Measurements from ENCODE around the gene FASLG.
"Not testable (repeated sequence)": the region's sequence is repeated elsewhere in the genome, so short reads cannot be mapped to it uniquely, and the experiment has no call there.

FASLG gene

GRCh38 chr1:172686143-172686542, 27.2 kb downstream of the FASLG start:
- H2BK15ac ChIP-seq (replicated peaks; ENCODE audit: low read depth) = no peak overlapping the region
- H2BK120ac ChIP-seq (ENCODE audit: low read depth, low read length) = no peak overlapping the region
- H3K4me3 ChIP-seq (ENCODE audit: low read length) = no peak overlapping the region
- no peak overlapping the region for H2BK5ac ChIP-seq (ENCODE audit: low read length)
- H3K9ac ChIP-seq (ENCODE audit: low read length) = no peak overlapping the region
- H3K4ac ChIP-seq (ENCODE audit: low read depth, low read length) = no peak overlapping the region
- no peak overlapping the region for H4K8ac ChIP-seq (ENCODE audit: low read depth, low read length)
- no peak overlapping the region for H3K4me2 ChIP-seq (ENCODE audit: low read length)
- H3K27ac ChIP-seq (ENCODE audit: low read depth, low read length) = no peak overlapping the region
- no peak for DNase-seq
- no peak overlapping the region for H3K56ac ChIP-seq (ENCODE audit: low read length)
- no peaks in the 10 kb centered on the region for H3K79me1 ChIP-seq (ENCODE audit: low read length)
- no peaks in the 10 kb centered on the region for H3K79me2 ChIP-seq (ENCODE audit: control insufficient read depth, insufficient read depth, low read length)
- no peak overlapping the region for H3K23ac ChIP-seq (ENCODE audit: low read length)
- H3K27me3 ChIP-seq (ENCODE audit: insufficient read depth, low read length, poor library complexity) = no peaks in the 10 kb centered on the region
- H4K5ac ChIP-seq (ENCODE audit: low read length) = no peak overlapping the region
- no peak overlapping the region for H2AK5ac ChIP-seq (ENCODE audit: low read length)
- H3K4me1 ChIP-seq (ENCODE audit: control insufficient read depth, low read depth, low read length) = no peaks in the 10 kb centered on the region
- no CpG with 5 or more reads among the region's 1 CpG for WGBS (ENCODE audit: extremely low coverage, insufficient coverage, low lambda C conversion rate)
- no peaks in the 10 kb centered on the region for H3K36me3 ChIP-seq (ENCODE audit: control insufficient read depth, insufficient read depth, low read length)
- H3K18ac ChIP-seq (ENCODE audit: low read length) = no peak overlapping the region

- H3K18ac ChIP-seq (ENCODE audit: low read length); H4K5ac ChIP-seq (ENCODE audit: low read length); H3K4me2 ChIP-seq (ENCODE audit: low read length); H3K79me1 ChIP-seq (ENCODE audit: low read length); H3K36me3 ChIP-seq (ENCODE audit: control insufficient read depth, insufficient read depth, low read length); H3K4ac ChIP-seq (ENCODE audit: low read depth, low read length); H3K9ac ChIP-seq (ENCODE audit: low read length); H3K56ac ChIP-seq (ENCODE audit: low read length); H3K23ac ChIP-seq (ENCODE audit: low read length); H3K27me3 ChIP-seq (ENCODE audit: insufficient read depth, low read length, poor library complexity); H3K27ac ChIP-seq (ENCODE audit: low read depth, low read length); H2BK15ac ChIP-seq (replicated peaks; ENCODE audit: low read depth); H4K8ac ChIP-seq (ENCODE audit: low read depth, low read length); H2AK5ac ChIP-seq (ENCODE audit: low read length); DNase-seq; H3K79me2 ChIP-seq (ENCODE audit: control insufficient read depth, insufficient read depth, low read length); H3K4me1 ChIP-seq (ENCODE audit: control insufficient read depth, low read depth, low read length); H2BK5ac ChIP-seq (ENCODE audit: low read length); H3K4me3 ChIP-seq (ENCODE audit: low read length); H2BK120ac ChIP-seq (ENCODE audit: low read depth, low read length): not testable (repeated sequence)
- WGBS (ENCODE audit: extremely low coverage, insufficient coverage, low lambda C conversion rate) = no CpG with 5 or more reads among the region's 2 CpGs
Measured at GRCh38 chr1:172688428-172689085, 29.7 kb downstream of the FASLG start.

GRCh38 chr1:172690925-172691324, 32.0 kb downstream of the FASLG start:
- not testable (repeated sequence) for H3K23ac ChIP-seq (ENCODE audit: low read length); H3K9ac ChIP-seq (ENCODE audit: low read length); H2BK120ac ChIP-seq (ENCODE audit: low read depth, low read length); DNase-seq; H2BK15ac ChIP-seq (replicated peaks; ENCODE audit: low read depth); H3K18ac ChIP-seq (ENCODE audit: low read length); H3K79me2 ChIP-seq (ENCODE audit: control insufficient read depth, insufficient read depth, low read length); H3K4ac ChIP-seq (ENCODE audit: low read depth, low read length); H3K56ac ChIP-seq (ENCODE audit: low read length); H3K4me2 ChIP-seq (ENCODE audit: low read length); H3K36me3 ChIP-seq (ENCODE audit: control insufficient read depth, insufficient read depth, low read length); H4K5ac ChIP-seq (ENCODE audit: low read length); H2BK5ac ChIP-seq (ENCODE audit: low read length); H3K27me3 ChIP-seq (ENCODE audit: insufficient read depth, low read length, poor library complexity); H3K79me1 ChIP-seq (ENCODE audit: low read length); H3K4me3 ChIP-seq (ENCODE audit: low read length); H4K8ac ChIP-seq (ENCODE audit: low read depth, low read length); H2AK5ac ChIP-seq (ENCODE audit: low read length); H3K27ac ChIP-seq (ENCODE audit: low read depth, low read length); H3K4me1 ChIP-seq (ENCODE audit: control insufficient read depth, low read depth, low read length)
- WGBS (ENCODE audit: extremely low coverage, insufficient coverage, low lambda C conversion rate) = no CpG with 5 or more reads among the region's 1 CpG

DNA sequence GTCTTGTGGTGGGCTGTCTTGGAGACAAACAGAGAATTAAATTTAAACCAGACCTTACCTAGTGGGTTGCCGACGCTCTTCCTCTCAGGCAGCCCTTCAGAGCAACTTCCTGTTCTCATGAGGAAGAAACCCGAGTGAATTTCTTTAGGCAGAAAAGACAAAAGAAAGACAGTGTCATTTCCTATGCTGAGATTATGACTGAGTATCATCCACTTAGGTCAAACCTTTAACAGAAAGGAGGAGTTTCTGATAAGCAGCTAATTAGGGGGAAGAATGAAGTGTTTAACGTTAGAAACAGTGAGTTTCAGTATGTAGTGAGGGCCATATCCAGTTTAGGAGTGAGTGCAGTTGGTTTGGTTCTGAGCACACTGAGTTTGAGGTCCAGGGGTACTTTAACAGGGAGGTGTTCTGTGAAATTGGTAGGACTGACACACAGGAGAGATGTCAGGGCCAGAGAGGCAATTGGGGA, 38.7 kb downstream of the FASLG start:
- no peak overlapping the region for H3K4me3 ChIP-seq (ENCODE audit: low read length)

GRCh38 chr1:172698224-172698623, 39.3 kb downstream of the FASLG start:
- H3K9ac ChIP-seq (ENCODE audit: low read length) = no peak overlapping the region
- H2BK15ac ChIP-seq (replicated peaks; ENCODE audit: low read depth) = no peak overlapping the region
- H3K4me2 ChIP-seq (ENCODE audit: low read length) = no peak overlapping the region
- no peaks in the 10 kb centered on the region for H3K36me3 ChIP-seq (ENCODE audit: control insufficient read depth, insufficient read depth, low read length)
- no peaks in the 10 kb centered on the region for H3K79me2 ChIP-seq (ENCODE audit: control insufficient read depth, insufficient read depth, low read length)
- no peak for DNase-seq
- no peaks in the 10 kb centered on the region for H3K4me1 ChIP-seq (ENCODE audit: control insufficient read depth, low read depth, low read length)
- no peak overlapping the region for H3K18ac ChIP-seq (ENCODE audit: low read length)
- no peak overlapping the region for H2BK5ac ChIP-seq (ENCODE audit: low read length)
- H3K79me1 ChIP-seq (ENCODE audit: low read length) = no peaks in the 10 kb centered on the region
- no peak overlapping the region for H4K5ac ChIP-seq (ENCODE audit: low read length)
- H2AK5ac ChIP-seq (ENCODE audit: low read length) = no peak overlapping the region
- H3K56ac ChIP-seq (ENCODE audit: low read length) = no peak overlapping the region
- H3K27me3 ChIP-seq (ENCODE audit: insufficient read depth, low read length, poor library complexity) = no peaks in the 10 kb centered on the region
- H4K8ac ChIP-seq (ENCODE audit: low read depth, low read length) = no peak overlapping the region
- H2BK120ac ChIP-seq (ENCODE audit: low read depth, low read length) = no peak overlapping the region
- H3K4ac ChIP-seq (ENCODE audit: low read depth, low read length) = no peak overlapping the region
- no peak overlapping the region for H3K4me3 ChIP-seq (ENCODE audit: low read length)
- WGBS (ENCODE audit: extremely low coverage, insufficient coverage, low lambda C conversion rate) = no CpG with 5 or more reads among the region's 2 CpGs
- no peak overlapping the region for H3K23ac ChIP-seq (ENCODE audit: low read length)
- H3K27ac ChIP-seq (ENCODE audit: low read depth, low read length) = no peak overlapping the region

More for the DNA sequence above, 38.7 kb downstream of the FASLG start:
- Histone ChIP-seq H4K8ac (ENCODE audit: low read depth, low read length) (no peak overlapping the region), H3K79me2 (ENCODE audit: control insufficient read depth, insufficient read depth, low read length) (no peaks in the 10 kb centered on the region), H3K56ac (ENCODE audit: low read length) (no peak overlapping the region), H3K27me3 (ENCODE audit: insufficient read depth, low read length, poor library complexity) (no peaks in the 10 kb centered on the region), H3K79me1 (ENCODE audit: low read length) (no peaks in the 10 kb centered on the region), H3K4ac (ENCODE audit: low read depth, low read length) (no peak overlapping the region), H2AK5ac (ENCODE audit: low read length) (no peak overlapping the region), H3K23ac (ENCODE audit: low read length) (no peak overlapping the region), H2BK5ac (ENCODE audit: low read length) (no peak overlapping the region), H3K27ac (ENCODE audit: low read depth, low read length) (no peak overlapping the region), H2BK120ac (ENCODE audit: low read depth, low read length) (no peak overlapping the region), H3K4me1 (ENCODE audit: control insufficient read depth, low read depth, low read length) (no peaks in the 10 kb centered on the region), H3K9ac (ENCODE audit: low read length) (no peak overlapping the region), H2BK15ac (replicated peaks; ENCODE audit: low read depth) (no peak overlapping the region), H3K18ac (ENCODE audit: low read length) (no peak overlapping the region), H4K5ac (ENCODE audit: low read length) (no peak overlapping the region), H3K4me2 (ENCODE audit: low read length) (no peak overlapping the region), H3K36me3 (ENCODE audit: control insufficient read depth, insufficient read depth, low read length) (no peaks in the 10 kb centered on the region)
- DNase-seq = no peak
- no CpG with 5 or more reads among the region's 4 CpGs for WGBS (ENCODE audit: extremely low coverage, insufficient coverage, low lambda C conversion rate)

- Histone ChIP-seq H3K4ac (ENCODE audit: low read depth, low read length) (no peak overlapping the region), H2BK120ac (ENCODE audit: low read depth, low read length) (no peak overlapping the region)
Measured at GRCh38 chr1:172699111-172699510, 40.2 kb downstream of the FASLG start.

More at GRCh38 chr1:172699111-172699510, 40.2 kb downstream of the FASLG start:
- no peak overlapping the region for H2AK5ac ChIP-seq (ENCODE audit: low read length)
- no peak overlapping the region for H4K8ac ChIP-seq (ENCODE audit: low read depth, low read length)
- no peak overlapping the region for H3K4me3 ChIP-seq (ENCODE audit: low read length)
- no peaks in the 10 kb centered on the region for H3K36me3 ChIP-seq (ENCODE audit: control insufficient read depth, insufficient read depth, low read length)
- H3K79me1 ChIP-seq (ENCODE audit: low read length) = no peaks in the 10 kb centered on the region
- no peak overlapping the region for H3K23ac ChIP-seq (ENCODE audit: low read length)
- no peak overlapping the region for H3K4me2 ChIP-seq (ENCODE audit: low read length)
- H3K27ac ChIP-seq (ENCODE audit: low read depth, low read length) = no peak overlapping the region
- H3K79me2 ChIP-seq (ENCODE audit: control insufficient read depth, insufficient read depth, low read length) = no peaks in the 10 kb centered on the region
- H3K27me3 ChIP-seq (ENCODE audit: insufficient read depth, low read length, poor library complexity) = no peaks in the 10 kb centered on the region
- no peak overlapping the region for H2BK5ac ChIP-seq (ENCODE audit: low read length)
- H4K5ac ChIP-seq (ENCODE audit: low read length) = no peak overlapping the region
- no peak for DNase-seq
- no peak overlapping the region for H3K9ac ChIP-seq (ENCODE audit: low read length)
- no peak overlapping the region for H2BK15ac ChIP-seq (replicated peaks; ENCODE audit: low read depth)
- no peak overlapping the region for H3K18ac ChIP-seq (ENCODE audit: low read length)
- no CpG with 5 or more reads among the region's 3 CpGs for WGBS (ENCODE audit: extremely low coverage, insufficient coverage, low lambda C conversion rate)
- no peak overlapping the region for H3K56ac ChIP-seq (ENCODE audit: low read length)
- H3K4me1 ChIP-seq (ENCODE audit: control insufficient read depth, low read depth, low read length) = no peaks in the 10 kb centered on the region
